ENCODE measurements around the gene GFOD1. TPM values are rescaled to one million over a fixed set of nuclear protein-coding genes. Genes with fewer than 3 reads are reported as not detected.

The GFOD1 gene
- total RNA-seq, 1 experiment from 2014 or later = 6.1 TPM

GRCh38 chr6:13492357-13492756, 5.0 kb upstream of the GFOD1 start:
- no peaks in the 10 kb centered on the region for H3K36me3 Mint-ChIP-seq (ENCODE audit: insufficient read depth in 1 of 3, low read depth in 3 of 3)
- no peak overlapping the region for H3K4me3 Mint-ChIP-seq
- no CpG with 5 or more reads among the region's 2 CpGs for WGBS (ENCODE audit: extremely low coverage, insufficient read length, low lambda C conversion rate)

More at GRCh38 chr6:13492357-13492756, 5.0 kb upstream of the GFOD1 start:
- TF ChIP-seq CTCF (conservative IDR thresholded peaks at IDR 0.05) = no peak
- no peak overlapping the region for H4K5ac ChIP-seq (ENCODE audit: insufficient read length, low read depth, low read length)
- Mint-ChIP-seq H3K9me3 (no peaks in the 10 kb centered on the region; a peak in 1 of 5 replicates), H3K27me3 (ENCODE audit: low read depth) (peaks cover 33% of the 10 kb centered on the region), H3K4me1 (peaks cover 24 to 31% of the 10 kb centered on the region in 2 experiments), H3K27ac (no peak overlapping the region)
- no peak overlapping the region for H2BK12ac ChIP-seq (ENCODE audit: insufficient read length, low read depth, low read length)
- no peak overlapping the region for H2AK5ac ChIP-seq (ENCODE audit: insufficient read length, low read length)
- no peaks in the 10 kb centered on the region for H4K20me1 ChIP-seq (ENCODE audit: control insufficient read depth, insufficient read depth, insufficient read length)
- no peaks in the 10 kb centered on the region for H3K79me2 ChIP-seq (ENCODE audit: insufficient read depth, low read length)
- no peak for DNase-seq
- H3K9ac ChIP-seq (ENCODE audit: extremely low read depth, insufficient read length, low read length) = no peak overlapping the region
- no peak overlapping the region for H3K23ac ChIP-seq (ENCODE audit: insufficient read length, low read depth, low read length)
- H3K9me3 ChIP-seq (ENCODE audit: control insufficient read depth, low read depth, low read length) = no peaks in the 10 kb centered on the region
- no peak overlapping the region for H3K14ac ChIP-seq (ENCODE audit: insufficient read depth, low read length)
- H3K4me1 ChIP-seq (ENCODE audit: insufficient read depth, low read length) = peaks cover 10% of the 10 kb centered on the region
- peaks cover 9% of the 10 kb centered on the region; the same call in 1 of the 2 replicates for H3K27me3 ChIP-seq (ENCODE audit: insufficient read depth, low read length)
- H3K23me2 ChIP-seq (ENCODE audit: insufficient read length, low read depth, low read length, poor library complexity, severe bottlenecking) = peaks cover 6% of the 10 kb centered on the region
- H3K4me2 ChIP-seq (ENCODE audit: insufficient read depth, insufficient read length, low read length) = no peak overlapping the region
- H3K27ac ChIP-seq (ENCODE audit: insufficient read length, low read depth, low read length) = no peak overlapping the region
- H4K8ac ChIP-seq (replicated peaks; ENCODE audit: insufficient read length, low read depth, low read length) = no peak overlapping the region
- H2BK20ac ChIP-seq (ENCODE audit: low read depth, low read length, poor library complexity, severe bottlenecking) = no peak overlapping the region
- H2AFZ ChIP-seq (ENCODE audit: low read length) = no peak overlapping the region
- no peak overlapping the region for H2BK120ac ChIP-seq (ENCODE audit: low read depth, low read length, poor library complexity, severe bottlenecking)
- no peak overlapping the region for H4K91ac ChIP-seq (ENCODE audit: insufficient read length, low read depth, low read length)
- no peaks in the 10 kb centered on the region for H3K79me1 ChIP-seq (ENCODE audit: insufficient read depth, low read depth, low read length, poor library complexity, severe bottlenecking)
- H3T11ph ChIP-seq (ENCODE audit: low read length) = no peak overlapping the region
- no peak overlapping the region for H2BK5ac ChIP-seq (ENCODE audit: insufficient read length, low read length)
- no peak overlapping the region for H3K56ac ChIP-seq (ENCODE audit: insufficient read length, low read depth, low read length)
- no peak overlapping the region for H3K4ac ChIP-seq (ENCODE audit: low read depth, low read length)
- H3K18ac ChIP-seq (ENCODE audit: insufficient read length, low read depth, low read length) = no peak overlapping the region
- no peak overlapping the region for H2BK15ac ChIP-seq (ENCODE audit: low read depth, low read length)
